ENCODE results near the gene MRPL20.

DNA sequence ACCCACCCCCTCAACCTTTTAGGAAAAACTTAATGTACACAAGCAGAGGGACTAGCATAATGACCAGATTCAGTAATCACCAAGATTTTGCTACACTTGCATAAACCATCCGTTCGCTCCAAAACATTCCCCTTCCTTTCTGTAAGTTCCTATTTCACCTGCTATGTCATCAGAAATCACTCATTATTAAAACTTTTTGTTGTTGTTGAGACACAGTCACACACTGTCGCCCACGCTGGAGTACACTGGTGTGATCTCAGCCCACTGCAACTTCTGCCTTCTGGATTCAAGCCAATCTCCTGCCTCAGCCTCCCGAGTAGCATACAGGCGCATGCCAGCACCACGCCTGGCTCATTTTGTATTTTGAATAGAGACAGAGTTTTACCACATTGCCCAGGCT is 3.4 kb downstream of the MRPL20 start:
- TF ChIP-seq EP300 (conservative IDR thresholded peaks at IDR 0.05; ENCODE audit: poor library complexity, severe bottlenecking): no peak
- no peak for TF ChIP-seq SMC3 (conservative IDR thresholded peaks at IDR 0.05; ENCODE audit: poor library complexity)
- no peak for TF ChIP-seq RAD21 (conservative IDR thresholded peaks at IDR 0.05)
- TF ChIP-seq, protein P1, sequence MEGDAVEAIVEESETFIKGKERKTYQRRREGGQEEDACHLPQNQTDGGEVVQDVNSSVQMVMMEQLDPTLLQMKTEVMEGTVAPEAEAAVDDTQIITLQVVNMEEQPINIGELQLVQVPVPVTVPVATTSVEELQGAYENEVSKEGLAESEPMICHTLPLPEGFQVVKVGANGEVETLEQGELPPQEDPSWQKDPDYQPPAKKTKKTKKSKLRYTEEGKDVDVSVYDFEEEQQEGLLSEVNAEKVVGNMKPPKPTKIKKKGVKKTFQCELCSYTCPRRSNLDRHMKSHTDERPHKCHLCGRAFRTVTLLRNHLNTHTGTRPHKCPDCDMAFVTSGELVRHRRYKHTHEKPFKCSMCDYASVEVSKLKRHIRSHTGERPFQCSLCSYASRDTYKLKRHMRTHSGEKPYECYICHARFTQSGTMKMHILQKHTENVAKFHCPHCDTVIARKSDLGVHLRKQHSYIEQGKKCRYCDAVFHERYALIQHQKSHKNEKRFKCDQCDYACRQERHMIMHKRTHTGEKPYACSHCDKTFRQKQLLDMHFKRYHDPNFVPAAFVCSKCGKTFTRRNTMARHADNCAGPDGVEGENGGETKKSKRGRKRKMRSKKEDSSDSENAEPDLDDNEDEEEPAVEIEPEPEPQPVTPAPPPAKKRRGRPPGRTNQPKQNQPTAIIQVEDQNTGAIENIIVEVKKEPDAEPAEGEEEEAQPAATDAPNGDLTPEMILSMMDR (IDR thresholded peaks at IDR 0.05; ENCODE audit: poor library complexity, severe bottlenecking): no peak
- TF ChIP-seq, protein P2, sequence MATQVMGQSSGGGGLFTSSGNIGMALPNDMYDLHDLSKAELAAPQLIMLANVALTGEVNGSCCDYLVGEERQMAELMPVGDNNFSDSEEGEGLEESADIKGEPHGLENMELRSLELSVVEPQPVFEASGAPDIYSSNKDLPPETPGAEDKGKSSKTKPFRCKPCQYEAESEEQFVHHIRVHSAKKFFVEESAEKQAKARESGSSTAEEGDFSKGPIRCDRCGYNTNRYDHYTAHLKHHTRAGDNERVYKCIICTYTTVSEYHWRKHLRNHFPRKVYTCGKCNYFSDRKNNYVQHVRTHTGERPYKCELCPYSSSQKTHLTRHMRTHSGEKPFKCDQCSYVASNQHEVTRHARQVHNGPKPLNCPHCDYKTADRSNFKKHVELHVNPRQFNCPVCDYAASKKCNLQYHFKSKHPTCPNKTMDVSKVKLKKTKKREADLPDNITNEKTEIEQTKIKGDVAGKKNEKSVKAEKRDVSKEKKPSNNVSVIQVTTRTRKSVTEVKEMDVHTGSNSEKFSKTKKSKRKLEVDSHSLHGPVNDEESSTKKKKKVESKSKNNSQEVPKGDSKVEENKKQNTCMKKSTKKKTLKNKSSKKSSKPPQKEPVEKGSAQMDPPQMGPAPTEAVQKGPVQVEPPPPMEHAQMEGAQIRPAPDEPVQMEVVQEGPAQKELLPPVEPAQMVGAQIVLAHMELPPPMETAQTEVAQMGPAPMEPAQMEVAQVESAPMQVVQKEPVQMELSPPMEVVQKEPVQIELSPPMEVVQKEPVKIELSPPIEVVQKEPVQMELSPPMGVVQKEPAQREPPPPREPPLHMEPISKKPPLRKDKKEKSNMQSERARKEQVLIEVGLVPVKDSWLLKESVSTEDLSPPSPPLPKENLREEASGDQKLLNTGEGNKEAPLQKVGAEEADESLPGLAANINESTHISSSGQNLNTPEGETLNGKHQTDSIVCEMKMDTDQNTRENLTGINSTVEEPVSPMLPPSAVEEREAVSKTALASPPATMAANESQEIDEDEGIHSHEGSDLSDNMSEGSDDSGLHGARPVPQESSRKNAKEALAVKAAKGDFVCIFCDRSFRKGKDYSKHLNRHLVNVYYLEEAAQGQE (IDR thresholded peaks at IDR 0.05; ENCODE audit: borderline replicate concordance): no peak
- TF ChIP-seq EZH2 (IDR thresholded peaks at IDR 0.05; ENCODE audit: borderline replicate concordance, insufficient read depth, low read length, poor library complexity, severe bottlenecking): no peak

Data from neural cell (in vitro differentiated cells).